ENCODE measurements around the gene STK32B. TPM values are rescaled to one million over a fixed set of nuclear protein-coding genes. Genes with fewer than 3 reads are reported as not detected.

The STK32B gene
- total RNA-seq, 2 donors from 2014 or later = 0.09 to 7.3 TPM

GRCh38 chr4:5152521-5152920 lies 101.2 kb downstream of the STK32B start:
- intact Hi-C loops (cut with DNase I) = no loop called here
- TF ChIP-seq POLR2AphosphoS5 (IDR thresholded peaks at IDR 0.05) = no peak
- TF ChIP-seq POLR2A (IDR thresholded peaks at IDR 0.05) = no peak
- no peak for TF ChIP-seq CTCF (IDR thresholded peaks at IDR 0.05)
- Histone ChIP-seq H3K27ac (no peak overlapping the region), H3K27me3 (replicated peaks; ENCODE audit: insufficient read depth) (no peaks in the 10 kb centered on the region), H3K9me3 (no peaks in the 10 kb centered on the region), H3K4me3 (no peak overlapping the region), H3K4me1 (replicated peaks) (no peaks in the 10 kb centered on the region), H3K36me3 (no peaks in the 10 kb centered on the region)
- 87% methylated on average over 6 of the region's 6 CpGs for WGBS
- DNase-seq (ENCODE audit: low spot score) = no peak

DNA sequence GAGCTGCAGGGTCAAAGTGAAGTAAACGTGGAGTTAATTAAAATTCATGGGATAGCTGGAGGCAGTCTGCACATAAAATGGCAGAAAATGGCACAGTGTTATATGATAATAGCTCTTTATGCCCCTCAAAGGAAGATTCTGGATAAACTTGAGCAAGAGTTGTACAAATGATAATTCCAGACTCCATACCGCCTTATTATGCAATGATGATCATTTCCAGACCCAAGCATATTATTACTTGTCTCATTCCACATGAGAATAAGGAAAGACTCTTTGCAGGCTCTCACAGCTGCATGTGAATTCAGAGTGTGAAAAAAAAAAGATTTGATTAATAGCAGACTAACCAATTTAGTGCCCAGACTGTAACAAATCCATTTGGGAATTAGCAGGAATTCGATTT lies 105.4 kb downstream of the STK32B start:
- WGBS = 62% methylated on average over 3 of the region's 3 CpGs

DNA sequence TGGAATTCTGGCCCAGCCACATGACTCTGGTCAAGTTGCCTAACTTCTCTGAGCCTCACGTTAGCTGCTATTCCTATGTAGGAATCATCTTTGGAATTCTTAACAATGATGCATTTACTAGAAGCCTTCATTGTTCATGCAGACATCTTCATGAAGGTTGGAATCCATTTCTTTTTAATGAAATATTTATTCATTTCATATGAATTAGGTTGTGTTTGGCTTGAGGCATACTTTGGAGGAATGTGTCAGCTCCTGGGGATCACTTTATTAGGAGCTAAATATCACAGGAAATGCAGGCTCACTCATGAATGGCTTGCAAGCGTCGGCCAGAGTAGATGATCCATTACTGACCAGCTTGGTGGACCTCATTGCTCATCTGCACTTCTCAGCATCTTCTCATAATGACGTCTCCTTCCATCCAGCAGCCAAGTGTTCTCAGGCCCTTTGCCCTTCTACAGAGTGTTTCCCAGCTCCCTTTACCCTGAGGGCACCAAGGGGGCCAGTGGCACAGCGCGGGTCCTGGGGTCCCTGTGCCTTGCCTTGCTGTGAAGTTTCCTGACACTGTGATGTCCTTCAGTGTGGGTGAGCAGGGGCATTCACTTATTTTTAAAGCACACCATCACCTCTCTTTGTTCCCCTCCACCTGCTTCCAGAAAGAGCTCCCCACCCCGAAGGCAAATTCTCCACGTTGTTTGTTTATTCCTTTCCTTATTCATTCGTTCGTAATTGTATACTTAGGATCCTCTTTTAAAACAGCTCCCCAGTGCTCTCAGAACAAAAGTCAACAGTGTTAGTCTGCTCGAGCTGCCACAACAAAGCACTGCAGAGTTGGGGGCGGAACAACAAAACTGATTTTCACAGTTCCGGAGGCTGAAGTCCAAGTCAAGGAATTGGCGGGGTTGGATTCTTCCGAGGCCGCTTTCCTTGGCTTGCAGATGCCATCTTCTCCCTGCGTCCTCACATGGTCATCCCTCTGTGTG lies 106.8 kb downstream of the STK32B start:
- Histone ChIP-seq H3K36me3 (no peaks in the 10 kb centered on the region), H3K27ac (no peak overlapping the region), H3K4me1 (replicated peaks) (no peaks in the 10 kb centered on the region), H3K4me3 (no peak overlapping the region), H3K9me3 (no peaks in the 10 kb centered on the region), H3K27me3 (replicated peaks; ENCODE audit: insufficient read depth) (no peaks in the 10 kb centered on the region)
- DNase-seq (ENCODE audit: low spot score) = no peak
- intact Hi-C loops (cut with DNase I) = no loop called here
- TF ChIP-seq CTCF (IDR thresholded peaks at IDR 0.05) = no peak
- TF ChIP-seq POLR2A (IDR thresholded peaks at IDR 0.05) = no peak
- TF ChIP-seq POLR2AphosphoS5 (IDR thresholded peaks at IDR 0.05) = no peak
- 54% methylated on average over 17 of the region's 17 CpGs for WGBS

More for the DNA sequence above, 105.4 kb downstream of the STK32B start:
- Histone ChIP-seq H3K4me1 (replicated peaks) (no peaks in the 10 kb centered on the region), H3K27me3 (replicated peaks; ENCODE audit: insufficient read depth) (no peaks in the 10 kb centered on the region), H3K36me3 (no peaks in the 10 kb centered on the region), H3K4me3 (no peak overlapping the region), H3K27ac (no peak overlapping the region), H3K9me3 (no peaks in the 10 kb centered on the region)
- TF ChIP-seq CTCF (IDR thresholded peaks at IDR 0.05) = no peak
- no peak for TF ChIP-seq POLR2A (IDR thresholded peaks at IDR 0.05)
- no peak for TF ChIP-seq POLR2AphosphoS5 (IDR thresholded peaks at IDR 0.05)
- no peak for DNase-seq (ENCODE audit: low spot score)
- intact Hi-C loops (cut with DNase I) = no loop called here

GRCh38 chr4:5158825-5159224 lies 107.5 kb downstream of the STK32B start:
- DNase-seq (ENCODE audit: low spot score) = no peak
- H3K4me3 ChIP-seq = no peak overlapping the region
- no peaks in the 10 kb centered on the region for H3K9me3 ChIP-seq
- no peak overlapping the region for H3K27ac ChIP-seq
- intact Hi-C loops (cut with DNase I) = no loop called here
- no peak for TF ChIP-seq POLR2A (IDR thresholded peaks at IDR 0.05)
- H3K36me3 ChIP-seq = no peaks in the 10 kb centered on the region
- no peaks in the 10 kb centered on the region for H3K27me3 ChIP-seq (replicated peaks; ENCODE audit: insufficient read depth)
- WGBS = 92% methylated on average over 6 of the region's 6 CpGs
- no peaks in the 10 kb centered on the region for H3K4me1 ChIP-seq (replicated peaks)

GRCh38 chr4:5160668-5161067 lies 109.4 kb downstream of the STK32B start:
- DNase-seq (ENCODE audit: low spot score) = no peak
- TF ChIP-seq POLR2AphosphoS5 (IDR thresholded peaks at IDR 0.05) = no peak
- intact Hi-C loops (cut with DNase I) = no loop called here
- Histone ChIP-seq H3K4me1 (replicated peaks) (no peaks in the 10 kb centered on the region), H3K36me3 (no peaks in the 10 kb centered on the region), H3K27ac (no peak overlapping the region), H3K4me3 (no peak overlapping the region), H3K9me3 (no peaks in the 10 kb centered on the region), H3K27me3 (replicated peaks; ENCODE audit: insufficient read depth) (no peaks in the 10 kb centered on the region)
- 90% methylated on average over 4 of the region's 4 CpGs for whole genome bisulfite sequencing
